Neutrophil (primary cell): ENCODE measurements around the gene ZNF681.

Source experiments
- H3K27ac ChIP-seq: fragments of 200-600 bp; sonication (generic); 2 replicates; pipeline ENCODE4 v1.5.1; 2016; ENCODE audit warnings: mild to moderate bottlenecking, moderate library complexity
- H3K27me3 ChIP-seq: fragments of 200-600 bp; sonication (generic); 2 replicates; pipeline ENCODE4 v1.6.0; 2016; ENCODE audit warnings: mild to moderate bottlenecking
- H3K36me3 ChIP-seq: fragments of 200-600 bp; sonication (generic); 2 replicates; pipeline ENCODE4 v1.5.1; 2017
- H3K4me1 ChIP-seq, 2 experiments: fragments of 200-600 bp in 1 of 2; sonication (generic) in 1 of 2; 1 replicate in 1 of 2; 2 replicates in 1 of 2; pipeline versions ENCODE4 v1.5.1 to v1.6.1; 2013 to 2016; ENCODE audit warnings: low read depth in 1 of 2, low read length in 1 of 2, mild to moderate bottlenecking in 1 of 2, moderate library complexity in 1 of 2; ENCODE audit not compliant: control insufficient read depth in 1 of 2, insufficient read depth in 1 of 2
- H3K4me3 ChIP-seq, 2 experiments: fragments of 200-600 bp in 1 of 2; sonication (generic) in 1 of 2; 1 replicate in 1 of 2; 2 replicates in 1 of 2; pipeline ENCODE4 v1.5.1; 2013 to 2016; ENCODE audit warnings: low read depth in 1 of 2, low read length in 1 of 2, mild to moderate bottlenecking in 1 of 2, moderate library complexity in 1 of 2
- H3K9me3 ChIP-seq: fragments of 200-600 bp; sonication (generic); 2 replicates; pipeline ENCODE4 v1.5.1; 2016
- TF ChIP-seq, protein P1 (sequence below): fragments of 200-600 bp; sonication (generic); IDR thresholded peaks from 2 replicates; pipeline ENCODE4 v1.5.1; 2016; ENCODE audit warnings: antibody characterized with exemption

The ZNF681 gene

GRCh38 chr19:23800271-23800670 is 41.6 kb upstream of the ZNF681 start:
- TF ChIP-seq, protein P1, sequence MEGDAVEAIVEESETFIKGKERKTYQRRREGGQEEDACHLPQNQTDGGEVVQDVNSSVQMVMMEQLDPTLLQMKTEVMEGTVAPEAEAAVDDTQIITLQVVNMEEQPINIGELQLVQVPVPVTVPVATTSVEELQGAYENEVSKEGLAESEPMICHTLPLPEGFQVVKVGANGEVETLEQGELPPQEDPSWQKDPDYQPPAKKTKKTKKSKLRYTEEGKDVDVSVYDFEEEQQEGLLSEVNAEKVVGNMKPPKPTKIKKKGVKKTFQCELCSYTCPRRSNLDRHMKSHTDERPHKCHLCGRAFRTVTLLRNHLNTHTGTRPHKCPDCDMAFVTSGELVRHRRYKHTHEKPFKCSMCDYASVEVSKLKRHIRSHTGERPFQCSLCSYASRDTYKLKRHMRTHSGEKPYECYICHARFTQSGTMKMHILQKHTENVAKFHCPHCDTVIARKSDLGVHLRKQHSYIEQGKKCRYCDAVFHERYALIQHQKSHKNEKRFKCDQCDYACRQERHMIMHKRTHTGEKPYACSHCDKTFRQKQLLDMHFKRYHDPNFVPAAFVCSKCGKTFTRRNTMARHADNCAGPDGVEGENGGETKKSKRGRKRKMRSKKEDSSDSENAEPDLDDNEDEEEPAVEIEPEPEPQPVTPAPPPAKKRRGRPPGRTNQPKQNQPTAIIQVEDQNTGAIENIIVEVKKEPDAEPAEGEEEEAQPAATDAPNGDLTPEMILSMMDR, result no peak
- Histone ChIP-seq H3K4me3 (no peak overlapping the region), H3K27me3 (no peaks in the 10 kb centered on the region), H3K27ac (no peak overlapping the region), H3K9me3 (no peaks in the 10 kb centered on the region), H3K36me3 (no peaks in the 10 kb centered on the region), H3K4me1 (no peaks in the 10 kb centered on the region)

- TF ChIP-seq, protein P1, result no peak
- Histone ChIP-seq H3K36me3 (no peaks in the 10 kb centered on the region), H3K27ac (no peak overlapping the region), H3K4me1 (no peaks in the 10 kb centered on the region), H3K4me3 (no peak overlapping the region), H3K9me3 (no peaks in the 10 kb centered on the region), H3K27me3 (no peaks in the 10 kb centered on the region)
Measured at GRCh38 chr19:23799321-23799720, 40.6 kb upstream of the ZNF681 start.

DNA sequence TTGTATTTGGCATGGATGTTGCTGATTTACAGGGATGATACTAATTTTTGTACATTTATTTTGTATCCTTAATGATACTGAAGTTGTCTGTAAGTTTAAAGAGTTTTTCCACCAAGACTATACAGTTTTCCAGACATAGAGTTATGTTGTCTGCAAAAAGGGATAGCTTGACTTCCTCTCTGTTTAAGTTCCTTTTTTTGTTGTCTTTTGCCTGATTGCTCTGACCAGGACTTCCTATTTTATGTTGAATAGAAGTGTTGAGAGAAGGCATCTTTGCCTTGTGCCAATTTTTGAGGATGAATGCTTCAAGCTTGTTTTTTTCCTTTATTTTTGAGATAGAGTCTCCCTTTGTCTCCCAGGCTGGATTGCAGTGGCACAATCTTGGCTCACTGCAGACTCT is 36.8 kb upstream of the ZNF681 start:
- Histone ChIP-seq H3K4me3 (no peak overlapping the region), H3K36me3 (no peaks in the 10 kb centered on the region), H3K27ac (no peak overlapping the region), H3K4me1 (no peaks in the 10 kb centered on the region), H3K9me3 (no peaks in the 10 kb centered on the region), H3K27me3 (no peaks in the 10 kb centered on the region)
- TF ChIP-seq, protein P1, result no peak

- no peak overlapping the region for H3K4me3 ChIP-seq
- no peaks in the 10 kb centered on the region for H3K4me1 ChIP-seq
- no peaks in the 10 kb centered on the region for H3K36me3 ChIP-seq
- peaks cover 4% of the 10 kb centered on the region for H3K9me3 ChIP-seq
- TF ChIP-seq, protein P1, result no peak
- H3K27ac ChIP-seq, result no peak overlapping the region
- no peaks in the 10 kb centered on the region for H3K27me3 ChIP-seq
Measured at GRCh38 chr19:23792784-23793183, 34.1 kb upstream of the ZNF681 start.

DNA sequence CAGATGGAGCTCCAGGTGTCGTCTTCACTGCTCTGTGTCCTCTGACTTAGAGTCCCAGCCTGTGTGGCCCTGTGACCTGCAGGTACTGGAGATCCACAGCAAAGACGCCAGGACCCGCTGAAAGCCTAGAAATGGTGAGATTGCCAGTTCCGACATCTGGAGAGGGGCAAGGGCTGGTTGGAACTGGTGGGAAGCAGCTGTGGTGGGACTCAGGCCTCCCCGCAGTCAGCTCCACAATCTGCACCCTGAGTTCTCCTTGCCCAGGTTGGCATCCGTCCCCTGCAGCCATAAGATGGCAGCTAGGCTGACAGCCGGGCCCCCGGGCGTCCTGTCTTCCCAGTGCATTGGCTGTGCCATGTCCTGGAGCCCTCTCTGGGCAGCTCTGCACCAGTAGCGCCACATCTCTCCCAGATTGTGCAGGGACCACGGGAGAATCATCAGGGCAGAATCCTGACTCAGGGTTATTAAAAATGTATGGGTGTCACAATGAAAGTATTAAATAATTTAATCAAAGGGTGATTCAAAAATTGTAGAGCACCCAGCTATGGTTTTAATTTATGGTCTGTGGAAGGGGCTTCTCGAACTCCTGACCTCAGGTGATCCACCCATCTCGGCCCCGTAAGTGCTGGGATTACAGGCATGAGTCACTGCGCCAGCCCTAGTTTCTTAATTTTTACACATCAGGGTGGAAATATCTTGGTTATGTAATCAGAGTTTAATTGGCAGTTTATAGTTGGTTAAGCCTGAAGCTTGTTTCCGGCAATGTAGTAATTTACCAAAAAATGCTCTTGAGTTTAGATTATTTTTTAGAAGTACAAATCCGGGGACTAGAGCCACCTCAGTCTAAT is 32.2 kb upstream of the ZNF681 start:
- Histone ChIP-seq H3K4me1 (no peaks in the 10 kb centered on the region), H3K9me3 (peaks cover 4% of the 10 kb centered on the region), H3K27ac (no peak overlapping the region)

More for the DNA sequence above, 32.2 kb upstream of the ZNF681 start:
- Histone ChIP-seq H3K4me3 (no peak overlapping the region), H3K27me3 (no peaks in the 10 kb centered on the region), H3K36me3 (no peaks in the 10 kb centered on the region)
- TF ChIP-seq, protein P1, result no peak
